ENCODE data around the gene MMP17.
A peak's percentile ranks its signal among the peaks of the same experiment; 100 is the strongest.

MMP17 gene

DNA sequence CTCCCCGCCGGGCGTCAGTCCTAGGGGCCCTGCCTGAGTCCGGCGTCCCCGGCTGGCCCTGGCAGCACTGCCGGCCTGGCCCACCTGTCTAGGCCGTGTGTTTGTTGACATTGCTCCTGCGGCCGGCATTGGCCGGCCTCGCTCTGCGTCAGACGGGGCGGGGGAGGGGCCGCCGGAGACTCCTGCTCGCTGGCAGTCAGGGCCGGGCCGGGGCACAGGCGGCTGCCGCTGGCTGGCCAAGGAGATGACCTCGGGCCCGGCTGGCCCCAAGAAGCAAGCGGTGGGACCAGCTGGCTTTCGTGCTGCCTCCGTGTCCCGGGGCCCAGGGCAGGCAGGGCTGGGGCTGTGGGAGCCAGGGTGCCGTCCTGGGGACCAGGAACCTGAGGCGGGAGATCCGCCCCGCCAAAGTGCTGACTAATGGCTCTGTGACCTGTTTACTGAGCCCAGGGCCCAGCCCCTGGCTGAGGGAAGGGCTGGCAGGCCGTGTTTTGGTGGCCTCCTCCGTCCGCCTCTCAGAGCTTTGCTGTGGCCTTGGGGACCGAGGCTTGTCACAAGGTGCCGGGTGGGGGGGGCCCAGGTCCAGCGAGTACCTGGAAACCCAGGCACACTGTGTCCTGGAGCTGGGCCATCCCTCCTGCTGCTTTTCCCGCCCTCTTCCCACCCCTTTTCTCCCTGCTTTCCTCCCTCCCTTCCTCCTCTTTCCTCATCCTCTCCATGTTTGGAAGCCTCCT lies 68.1 kb downstream of the MMP17 start:
- peak; percentile 65 for DNase-seq

- no peak for DNase-seq
These were observed 68.6 kb downstream of the MMP17 start for GRCh38 chr12:131896811-131897270.

- no peak for DNase-seq
These were observed 69.1 kb downstream of the MMP17 start for GRCh38 chr12:131897276-131897675.

- DNase-seq, result no peak
These were observed 69.7 kb downstream of the MMP17 start for GRCh38 chr12:131897875-131898274.

GRCh38 chr12:131900397-131900796 lies 72.2 kb downstream of the MMP17 start:
- DNase-seq, result no peak

All from NCI-H1105 treated with DMSO at 0.1 percent for 48 hours (cell line).